Smooth muscle cell (in vitro differentiated cells): ENCODE measurements around the gene PITX2. TPM values are rescaled to one million over a fixed set of nuclear protein-coding genes. Genes with fewer than 3 reads are reported as not detected.

Experiments
- DNase-seq: peaks from one replicate; lab custom pipeline; 2025; ENCODE audit not compliant: unreplicated experiment; lab: John Stamatoyannopoulos, UW
- H2AFZ ChIP-seq: fragments of 200-600 bp; sonication (generic); 2 replicates; pipeline ENCODE4 v1.6.0; 2016; ENCODE audit warnings: antibody characterized with exemption, low read depth, mild to moderate bottlenecking
- H3F3A ChIP-seq: fragments of 200-600 bp; sonication (generic); 2 replicates; pipeline ENCODE4 v1.6.0; 2017; ENCODE audit warnings: antibody characterized with exemption, low read depth
- H3K27ac ChIP-seq: fragments of 200-600 bp; sonication (generic); 2 replicates; pipeline ENCODE4 v1.5.1; 2016; ENCODE audit warnings: low read depth, mild to moderate bottlenecking
- H3K27me3 ChIP-seq: fragments of 200-600 bp; sonication (generic); 2 replicates; pipeline ENCODE4 v1.6.1; 2016; ENCODE audit warnings: low read depth, mild to moderate bottlenecking
- H3K36me3 ChIP-seq: fragments of 200-600 bp; sonication (generic); 2 replicates; pipeline ENCODE4 v1.5.1; 2016; ENCODE audit warnings: low read depth
- H3K4me1 ChIP-seq: fragments of 200-600 bp; sonication (generic); 2 replicates; pipeline ENCODE4 v1.5.1; 2016; ENCODE audit warnings: low read depth
- H3K4me2 ChIP-seq: fragments of 200-600 bp; sonication (generic); 2 replicates; pipeline ENCODE4 v1.6.0; 2016; ENCODE audit warnings: mild to moderate bottlenecking
- H3K4me3 ChIP-seq: fragments of 200-600 bp; sonication (generic); 2 replicates; pipeline ENCODE4 v1.5.1; 2016; ENCODE audit warnings: mild to moderate bottlenecking
- H3K79me2 ChIP-seq: fragments of 200-600 bp; sonication (generic); 2 replicates; pipeline ENCODE4 v1.6.0; 2016; ENCODE audit warnings: low read depth, mild to moderate bottlenecking
- H3K9ac ChIP-seq: fragments of 200-600 bp; sonication (generic); 2 replicates; pipeline ENCODE4 v1.6.0; 2016; ENCODE audit warnings: low read depth
- H3K9me3 ChIP-seq: fragments of 200-600 bp; sonication (generic); replicated peaks from 2 replicates; pipeline ENCODE4 v1.5.1; 2016; ENCODE audit warnings: low read depth
- H4K20me1 ChIP-seq: fragments of 200-600 bp; sonication (generic); 2 replicates; pipeline ENCODE4 v1.6.0; 2016; ENCODE audit warnings: low read depth
- WGBS: methylation state at CpG from one replicate; pipeline ENCODE4 v1.1.7; 2016; ENCODE audit warnings: low lambda C conversion rate; 5-methylcytosine and 5-hydroxymethylcytosine counted together
- polyA plus RNA-seq: library from polyadenylated mRNA; unstranded; fragments of >200 nt; fragmentation: Nextera tagmentation; extraction: Ambion mirVana; gene quantifications from 2 replicates; pipeline ENCODE4 v1.2.1, GENCODE V29; 2016
- total RNA-seq: library from RNA; depleted of rRNA; stranded (reverse); fragments of >200 nt; gene quantifications from 2 replicates; pipeline ENCODE4 v1.2.3, GENCODE V29; 2014
- TF ChIP-seq, protein P1 (sequence below): fragments of 200-600 bp; sonication (generic); IDR thresholded peaks from 2 replicates; pipeline ENCODE4 v1.5.1; 2017; ENCODE audit warnings: borderline replicate concordance, mild to moderate bottlenecking, antibody characterized with exemption; ENCODE audit not compliant: insufficient read depth, poor library complexity, severe bottlenecking

The PITX2 gene
- total and polyA plus RNA-seq, 2 experiments from 2014 or later: 289 to 543 TPM

DNA sequence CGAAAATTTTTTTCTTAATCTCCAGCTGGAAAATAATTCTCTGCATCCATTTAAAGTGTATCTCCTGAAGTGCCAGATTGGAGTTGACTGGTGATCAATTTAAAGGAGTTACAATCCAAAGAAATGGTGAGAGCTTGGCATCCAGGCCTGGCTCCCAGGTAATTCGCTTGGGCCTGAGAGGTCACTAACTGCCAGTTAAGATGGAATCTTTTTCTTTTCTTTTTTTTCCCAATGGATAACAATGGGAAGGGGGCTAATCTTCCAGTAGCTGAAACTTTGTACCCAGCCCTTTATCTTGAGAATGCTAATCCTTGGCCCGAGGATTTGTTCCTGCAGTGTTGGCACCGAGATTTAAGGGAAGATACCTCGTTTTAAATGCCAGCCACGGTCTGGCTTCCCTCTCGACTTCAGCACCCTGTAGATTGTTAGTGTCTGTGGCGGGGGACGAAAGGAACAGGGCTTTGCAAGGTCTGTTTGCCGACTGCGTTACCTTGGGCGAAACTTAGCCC, 13.3 kb upstream of the PITX2 start:
- H3K79me2 ChIP-seq: peaks cover 100% of the 10 kb centered on the region
- H3K27ac ChIP-seq: peak overlapping the region; percentile 95
- 4% methylated on average over 12 of the region's 12 CpGs for whole genome bisulfite sequencing

DNA sequence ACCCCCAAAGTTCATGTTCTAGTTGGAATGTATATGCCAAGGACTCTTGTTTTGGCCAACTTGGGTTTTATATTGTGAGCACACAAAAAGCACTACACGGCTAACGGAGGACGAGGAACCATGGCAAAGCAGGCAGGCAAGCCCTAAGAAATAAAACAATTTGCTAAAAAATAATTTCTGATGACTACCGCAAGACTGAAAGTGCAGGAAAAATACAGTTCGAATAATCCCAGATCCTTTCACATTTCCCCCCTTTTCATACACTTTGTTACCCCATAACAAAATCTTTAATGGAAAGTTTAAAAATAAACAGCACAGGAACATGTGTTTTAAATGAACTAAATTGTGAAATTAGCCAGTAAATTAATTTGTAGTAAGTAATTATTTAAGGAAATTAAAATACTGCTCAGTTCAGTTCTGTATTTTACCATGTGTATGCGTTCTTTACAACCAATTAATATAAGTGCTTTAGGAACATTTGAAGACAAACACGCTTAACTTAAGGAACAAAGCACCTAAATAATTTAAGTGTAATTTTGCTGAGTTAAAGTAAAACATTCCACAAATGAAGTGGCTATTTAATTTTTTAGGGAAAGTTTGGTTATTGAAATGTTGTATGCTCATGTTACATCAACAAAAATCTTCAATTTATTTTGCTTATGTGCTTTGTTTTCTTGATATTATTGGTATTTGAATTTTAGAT, 12.4 kb upstream of the PITX2 start:
- DNase-seq: no peak
- TF ChIP-seq, protein P1, sequence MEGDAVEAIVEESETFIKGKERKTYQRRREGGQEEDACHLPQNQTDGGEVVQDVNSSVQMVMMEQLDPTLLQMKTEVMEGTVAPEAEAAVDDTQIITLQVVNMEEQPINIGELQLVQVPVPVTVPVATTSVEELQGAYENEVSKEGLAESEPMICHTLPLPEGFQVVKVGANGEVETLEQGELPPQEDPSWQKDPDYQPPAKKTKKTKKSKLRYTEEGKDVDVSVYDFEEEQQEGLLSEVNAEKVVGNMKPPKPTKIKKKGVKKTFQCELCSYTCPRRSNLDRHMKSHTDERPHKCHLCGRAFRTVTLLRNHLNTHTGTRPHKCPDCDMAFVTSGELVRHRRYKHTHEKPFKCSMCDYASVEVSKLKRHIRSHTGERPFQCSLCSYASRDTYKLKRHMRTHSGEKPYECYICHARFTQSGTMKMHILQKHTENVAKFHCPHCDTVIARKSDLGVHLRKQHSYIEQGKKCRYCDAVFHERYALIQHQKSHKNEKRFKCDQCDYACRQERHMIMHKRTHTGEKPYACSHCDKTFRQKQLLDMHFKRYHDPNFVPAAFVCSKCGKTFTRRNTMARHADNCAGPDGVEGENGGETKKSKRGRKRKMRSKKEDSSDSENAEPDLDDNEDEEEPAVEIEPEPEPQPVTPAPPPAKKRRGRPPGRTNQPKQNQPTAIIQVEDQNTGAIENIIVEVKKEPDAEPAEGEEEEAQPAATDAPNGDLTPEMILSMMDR: no peak
- peaks cover under 1% of the 10 kb centered on the region for H3K27me3 ChIP-seq
- no peaks in the 10 kb centered on the region for H3K36me3 ChIP-seq
- peaks cover 17% of the 10 kb centered on the region for H4K20me1 ChIP-seq
- H2AFZ ChIP-seq: no peak overlapping the region
- 12% methylated on average over 7 of the region's 7 CpGs for WGBS
- H3K4me3 ChIP-seq: peak overlapping the region; percentile 65
- H3F3A ChIP-seq: peaks cover 16% of the 10 kb centered on the region
- peak overlapping the region; percentile 94 for H3K9ac ChIP-seq
- peak overlapping the region; percentile 95 for H3K27ac ChIP-seq
- H3K4me2 ChIP-seq: peak overlapping the region; percentile 98
- H3K4me1 ChIP-seq: peaks cover 20% of the 10 kb centered on the region
- H3K9me3 ChIP-seq: no peaks in the 10 kb centered on the region
- H3K79me2 ChIP-seq: peaks cover 100% of the 10 kb centered on the region

More for the DNA sequence above, 13.3 kb upstream of the PITX2 start:
- no peak overlapping the region for H2AFZ ChIP-seq
- no peaks in the 10 kb centered on the region for H3K36me3 ChIP-seq
- peaks cover 10% of the 10 kb centered on the region for H4K20me1 ChIP-seq
- no peaks in the 10 kb centered on the region for H3K27me3 ChIP-seq
- H3K9ac ChIP-seq: peak overlapping the region; percentile 94
- DNase-seq: no peak
- H3K4me2 ChIP-seq: peak overlapping the region; percentile 98
- H3F3A ChIP-seq: peaks cover 16% of the 10 kb centered on the region
- peaks cover 15% of the 10 kb centered on the region for H3K4me1 ChIP-seq
- H3K9me3 ChIP-seq: no peaks in the 10 kb centered on the region
- H3K4me3 ChIP-seq: peak overlapping the region; percentile 65
- TF ChIP-seq, protein P1: no peak

DNA sequence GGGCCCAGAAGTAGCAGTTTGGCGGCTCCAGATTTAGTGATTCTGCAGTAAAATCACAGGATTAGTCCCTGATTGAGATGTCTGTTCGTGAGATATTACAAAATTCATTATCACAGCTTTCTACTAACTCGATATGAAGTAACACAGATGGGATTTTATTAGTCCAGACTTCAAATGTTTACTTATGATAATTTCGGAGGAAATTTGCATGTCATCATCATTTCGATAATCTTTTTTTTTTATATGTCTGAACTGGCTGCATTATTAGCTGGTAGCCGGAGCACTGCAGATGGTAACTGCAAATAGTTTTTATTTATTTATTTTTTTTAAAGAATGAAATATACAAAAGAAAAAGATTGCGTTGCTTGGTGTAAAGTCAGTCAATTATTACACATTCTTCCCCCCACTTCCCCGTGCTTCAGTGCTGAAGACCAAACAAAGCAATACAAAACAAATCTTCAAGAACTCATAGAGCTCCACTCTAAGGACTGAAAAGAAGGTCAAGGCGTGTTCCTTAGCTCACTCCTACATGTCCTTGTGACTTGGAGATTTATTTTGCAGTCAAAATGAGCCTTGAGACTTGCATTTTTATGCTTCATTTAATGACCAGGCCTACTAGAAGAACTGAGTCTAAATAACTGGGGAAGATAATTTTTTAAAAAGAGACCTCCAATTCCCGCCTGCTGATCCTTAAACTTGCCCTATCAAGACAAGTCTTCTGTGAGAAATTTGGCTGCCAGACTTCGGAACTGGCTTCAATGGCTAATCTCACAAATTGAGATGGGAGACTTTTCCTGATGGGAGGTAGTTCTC, 11.7 kb upstream of the PITX2 start:
- H3K4me3 ChIP-seq: peak overlapping the region; percentile 65
- peak overlapping the region; percentile 98 for H3K4me2 ChIP-seq
- H3F3A ChIP-seq: peaks cover 16% of the 10 kb centered on the region
- peaks cover 100% of the 10 kb centered on the region for H3K79me2 ChIP-seq
- H3K27ac ChIP-seq: peak overlapping the region; percentile 95
- H3K4me1 ChIP-seq: peaks cover 22% of the 10 kb centered on the region
- TF ChIP-seq, protein P1: no peak
- 11% methylated on average over 11 of the region's 11 CpGs for WGBS
- H3K27me3 ChIP-seq: peaks cover 7% of the 10 kb centered on the region
- DNase-seq: no peak
- no peaks in the 10 kb centered on the region for H3K36me3 ChIP-seq
- H3K9ac ChIP-seq: peak overlapping the region; percentile 94
- H4K20me1 ChIP-seq: peaks cover 22% of the 10 kb centered on the region
- no peak overlapping the region for H2AFZ ChIP-seq
- no peaks in the 10 kb centered on the region for H3K9me3 ChIP-seq
